Spleen (tissue), 13 donors: ENCODE results near the gene MAFF. TPM values are rescaled to one million over a fixed set of nuclear protein-coding genes. Genes with fewer than 3 reads are reported as not detected.
"Not testable (repeated sequence)": the region's sequence is repeated elsewhere in the genome, so short reads cannot be mapped to it uniquely, and the experiment has no call there.

Source experiments
- DNase-seq: peaks from one replicate; pipeline ENCODE4 v3.0.0-alpha.2; 2020
- H3K27ac ChIP-seq, 8 donors: fragments of 200-600 bp; sonication (generic) in 7 of 8; 1 replicate in 4 of 8; 2 replicates in 4 of 8; pipeline versions ENCODE4 v1.5.0 to v1.8.0; 2016 to 2021; ENCODE audit warnings: inconsistent platforms in 4 of 8, mild to moderate bottlenecking in 4 of 8, moderate library complexity in 1 of 8
- H3K27me3 ChIP-seq, 7 donors: fragments of 200-600 bp; sonication (generic) in 6 of 7; replicated peaks in 1 of 7; 1 replicate in 4 of 7; 2 replicates in 3 of 7; pipeline versions ENCODE4 v1.5.0 to v1.8.0; 2016 to 2021; ENCODE audit warnings: inconsistent platforms in 3 of 7, mild to moderate bottlenecking in 1 of 7
- H3K36me3 ChIP-seq, 6 donors: fragments of 200-600 bp; sonication (generic) in 5 of 6; 1 replicate in 4 of 6; 2 replicates in 2 of 6; pipeline versions ENCODE4 v1.5.0 to v1.8.0; 2016 to 2021; ENCODE audit warnings: inconsistent platforms in 2 of 6
- H3K4me1 ChIP-seq, 6 donors: fragments of 200-600 bp; sonication (generic) in 5 of 6; 1 replicate in 3 of 6; 2 replicates in 3 of 6; pipeline versions ENCODE4 v1.5.0 to v1.8.0; 2016 to 2021; ENCODE audit warnings: inconsistent platforms in 3 of 6
- H3K4me3 ChIP-seq, 8 donors: fragments of 200-600 bp; sonication (generic) in 7 of 8; 1 replicate in 4 of 8; 2 replicates in 4 of 8; pipeline versions ENCODE4 v1.5.0 to v1.8.0; 2016 to 2021; ENCODE audit warnings: inconsistent platforms in 4 of 8, mild to moderate bottlenecking in 4 of 8, moderate library complexity in 2 of 8
- H3K9me3 ChIP-seq, 8 donors: fragments of 200-600 bp; sonication (generic) in 7 of 8; 1 replicate in 4 of 8; 2 replicates in 4 of 8; pipeline versions ENCODE4 v1.5.0 to v1.8.0; 2016 to 2021; ENCODE audit warnings: inconsistent platforms in 4 of 8
- CTCF ChIP-seq, 11 experiments: fragments of 200-600 bp in 7 of 11; fragments of 450-650 bp in 4 of 11; sonication (generic) in 4 of 11; IDR thresholded peaks in 8 of 11; conservative IDR thresholded peaks in 3 of 11; 1 replicate in 7 of 11; 2 replicates in 4 of 11; pipeline versions ENCODE4 v1.4.0 to v1.8.0; 2016 to 2021; ENCODE audit warnings: antibody characterized with exemption in 11 of 11, inconsistent platforms in 4 of 11, mild to moderate bottlenecking in 1 of 11
- POLR2A ChIP-seq, 3 donors: fragments of 450-650 bp; IDR thresholded peaks; one replicate each; pipeline ENCODE4 v1.5.1; 2017; ENCODE audit warnings: antibody characterized with exemption in 3 of 3, mild to moderate bottlenecking in 1 of 3
- POLR2AphosphoS5 ChIP-seq, 3 donors: sonication (generic); formaldehyde crosslinking; IDR thresholded peaks; one replicate each; pipeline ENCODE4 v1.5.1; 2017; ENCODE audit warnings: antibody characterized with exemption in 3 of 3
- WGBS, 5 donors: extraction: QIAGEN DNeasy Blood & Tissue Kit in 3 of 5; methylation state at CpG; one replicate each; pipeline versions ENCODE4 v1.1.5 to v1.1.7; 2013 to 2018; 5-methylcytosine and 5-hydroxymethylcytosine counted together
- intact Hi-C: fragments of 100-400 bp; cut with DNase I; formaldehyde crosslinking; loops from one replicate; pipeline ENCODE4 v1.15.0; 2023; ENCODE audit warnings: low total_unique reads
- long read RNA-seq, 2 donors: transcript quantifications; one replicate each; lab custom pipeline, GENCODE V29; 2026
- polyA plus RNA-seq, 3 donors: library from polyadenylated mRNA; stranded (reverse); fragments of 200-250 nt; gene quantifications; one replicate each; pipeline ENCODE4 v1.2.1, GENCODE V29; 2013
- total RNA-seq, 7 donors: library from RNA; depleted of rRNA in 3 of 7; stranded (reverse); fragments of >200 nt in 3 of 7; fragmentation: NEBNext Ultra II Directional in 4 of 7; extraction: Animal tissue kit (Norgen Biotek cat#: 25700) in 4 of 7; gene quantifications; one replicate each; pipeline versions ENCODE4 v1.1.0 to v1.2.1, GENCODE V29; 2016 to 2021
- donor health status: healthy with polysubstance abuse.
- donor health status: DM: no; HTN: no; CAD: no; lungs with moderate emphysema.
- donor health status: DM: no; HTN: no; CAD: no.
- donor health status: Bipolar disorder and iron deficiency.
- donor health status: healthy.
- donor health status: DM: no; HTN: no; CAD: no.
- donor health status: DM: yes; HTN: yes; CAD: no.

Gene MAFF
- total RNA-seq (10 to 100 TPM in 3 of 7 donors, 1 to 10 TPM in 4; 6.7 to 32.4 (median 9.0) TPM), polyA plus RNA-seq (10 to 100 TPM in 1 of 3 donors, 1 to 10 TPM in 2; 2.1 to 11.5 (median 3.7) TPM)
- long read RNA-seq, donor 1, partial matches to known transcripts = 0 of 1 reads
- long read RNA-seq, donor 1, other reads (novel, unspliced or antisense) = 0 of 1 reads
- long read RNA-seq, donor 2, partial matches to known transcripts = 0 of 2 reads
- long read RNA-seq, donor 2, other reads (novel, unspliced or antisense) = 0 of 2 reads

DNA sequence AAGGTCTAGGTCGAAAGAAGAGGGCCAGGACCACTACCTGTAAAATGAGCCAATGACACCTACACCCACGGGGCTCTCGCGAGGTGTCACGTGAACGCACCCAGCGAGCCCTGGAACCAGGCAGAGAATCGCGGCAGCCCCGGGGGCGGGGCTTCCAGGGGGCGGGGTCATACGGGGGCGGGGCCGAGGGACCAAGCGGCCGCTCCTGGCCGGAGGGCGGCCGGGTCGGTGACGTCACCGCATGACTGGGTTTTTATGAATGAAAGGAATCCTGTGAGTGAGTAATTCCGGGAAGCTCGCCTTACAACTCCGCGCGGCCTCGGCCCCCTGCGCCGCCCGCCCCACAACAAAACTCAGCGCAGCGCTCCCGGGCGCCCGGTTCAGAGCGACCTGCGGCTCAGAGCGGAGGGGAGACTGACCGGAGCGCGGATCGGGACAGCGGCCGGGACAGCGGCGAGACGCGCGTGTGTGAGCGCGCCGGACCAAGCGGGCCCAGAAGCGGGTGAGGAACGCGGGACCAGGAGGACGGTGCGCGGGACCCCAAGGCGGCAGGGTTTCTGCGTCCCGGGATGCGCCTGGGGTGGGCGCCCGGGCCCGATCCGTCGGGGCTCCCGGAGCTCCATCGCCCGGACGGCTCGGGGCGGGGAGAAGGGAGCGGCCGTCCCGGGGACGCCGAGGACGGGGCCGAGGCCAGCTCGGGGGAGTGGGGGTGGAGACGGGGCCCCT is at the start of gene MAFF:
Gene MAFF (plus strand): TSS at position 284 of the 726 bp plus-strand sequence. CDS start 11,860 bp downstream, outside the sequence.
- DNase-seq = peak; percentile 97
- Histone ChIP-seq H3K4me3 (peak within 1 kb of the TSS; percentile 66 to 84 (median 70)), H3K27ac (peak within 1 kb of the TSS; percentile 69 to 96 (median 94)), H3K9me3 (no peaks in the 10 kb centered on the region), H3K4me1 (peaks cover 8 to 60% (median 37%) of the 10 kb centered on the region in 6 donors), H3K27me3 (no peaks in the 10 kb centered on the region), H3K36me3 (no peaks in the 10 kb centered on the region)
- WGBS, 5 donors = 0 to 2% (median 1%) methylated on average over 8 to 85 of the region's 85 CpGs
- TF ChIP-seq POLR2A (IDR thresholded peaks at IDR 0.05) (peak in 2 of 3 donors; percentile 51 to 62), POLR2AphosphoS5 (IDR thresholded peaks at IDR 0.05) (peak; percentile 90 to 93 (median 91)), CTCF (IDR thresholded peaks at IDR 0.05 in 8 of 11, conservative IDR thresholded peaks at IDR 0.05 in 3 of 11) (peak in 2 of 11 experiments; percentile 3 to 15)
- intact Hi-C loops = no loop called here

DNA sequence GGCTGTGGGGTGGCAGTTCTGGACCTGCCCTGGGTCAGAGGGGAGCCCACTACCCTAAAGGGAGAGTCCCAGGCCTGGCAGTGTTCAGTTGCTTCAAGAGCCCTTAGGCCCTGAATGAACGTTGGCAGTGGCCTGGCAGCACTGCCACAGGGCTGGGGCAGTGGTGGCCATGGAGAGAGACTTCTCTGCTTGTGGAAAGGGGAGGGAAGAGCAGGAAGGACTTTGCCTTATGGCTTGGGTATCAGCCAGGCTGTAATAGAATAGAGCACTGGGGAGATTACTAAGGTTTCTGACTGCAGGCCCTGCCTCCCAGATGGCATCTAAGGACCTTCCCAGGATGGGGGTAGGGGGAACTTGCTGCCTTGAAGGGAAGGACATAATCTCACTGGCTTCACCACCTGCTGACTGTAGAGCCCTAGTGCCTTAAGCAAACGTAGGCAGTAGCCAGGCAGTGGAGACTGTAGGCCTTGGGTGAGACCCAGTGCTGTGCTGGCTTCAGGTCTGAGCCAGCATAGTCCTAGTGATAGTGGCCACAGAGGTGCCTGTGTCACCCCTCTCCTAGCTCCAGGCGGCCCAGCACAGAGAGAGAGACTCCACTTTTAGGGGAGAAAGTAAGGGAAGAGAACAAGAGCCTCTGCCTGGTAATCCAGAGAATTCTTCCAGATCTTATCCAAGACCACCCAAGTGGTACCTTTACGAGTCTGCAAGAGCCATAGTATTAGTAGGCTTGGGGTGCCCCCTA is 47.8 kb upstream of the MAFF start:
- no peak for TF ChIP-seq POLR2A (IDR thresholded peaks at IDR 0.05)
- no peak for TF ChIP-seq CTCF (IDR thresholded peaks at IDR 0.05 in 8 of 11, conservative IDR thresholded peaks at IDR 0.05 in 3 of 11)
- no peak for TF ChIP-seq POLR2AphosphoS5 (IDR thresholded peaks at IDR 0.05)
- no peak for DNase-seq
- Histone ChIP-seq H3K4me3 (no peak overlapping the region), H3K27me3 (no peaks in the 10 kb centered on the region), H3K36me3 (no peaks in the 10 kb centered on the region), H3K9me3 (peaks cover 0 to 3% (median 0%) of the 10 kb centered on the region in 8 donors), H3K27ac (no peak overlapping the region), H3K4me1 (peaks cover 0 to 10% (median 0%) of the 10 kb centered on the region in 6 donors)
- WGBS, 5 donors = 67 to 94% (median 82%) methylated on average over 4 of the region's 4 CpGs
- intact Hi-C loops = no loop called here

- H3K9me3 ChIP-seq, H3K27me3 ChIP-seq, intact Hi-C loops, H3K4me1 ChIP-seq, DNase-seq, H3K36me3 ChIP-seq, H3K4me3 ChIP-seq, H3K27ac ChIP-seq: not testable (repeated sequence)
- 54 to 86% (median 71%) methylated on average over 1 of the region's 1 CpG for WGBS, 5 donors
Measured at GRCh38 chr22:38154563-38154915, 47.3 kb upstream of the MAFF start.

GRCh38 chr22:38155703-38156102 is 46.1 kb upstream of the MAFF start:
- H3K36me3 ChIP-seq = no peaks in the 10 kb centered on the region
- WGBS, 5 donors = 88 to 97% (median 92%) methylated on average over 1 of the region's 1 CpG
- peaks cover 0 to 5% (median 0%) of the 10 kb centered on the region in 6 donors for H3K4me1 ChIP-seq
- TF ChIP-seq POLR2A (IDR thresholded peaks at IDR 0.05) = no peak
- no peak for TF ChIP-seq POLR2AphosphoS5 (IDR thresholded peaks at IDR 0.05)
- TF ChIP-seq CTCF (IDR thresholded peaks at IDR 0.05 in 8 of 11, conservative IDR thresholded peaks at IDR 0.05 in 3 of 11) = no peak
- intact Hi-C loops = no loop called here
- no peaks in the 10 kb centered on the region for H3K27me3 ChIP-seq
- H3K27ac ChIP-seq = no peak overlapping the region
- no peak overlapping the region for H3K4me3 ChIP-seq
- DNase-seq = no peak
- H3K9me3 ChIP-seq = peaks cover 0 to 3% (median 0%) of the 10 kb centered on the region in 8 donors
